Type B pancreatic cell (in vitro differentiated cells): ENCODE results near the gene ACAD9. TPM values are rescaled to one million over a fixed set of nuclear protein-coding genes. Genes with fewer than 3 reads are reported as not detected.

Source experiments
- DNase-seq: peaks from one replicate; pipeline ENCODE4 v3.0.0; 2021; ENCODE audit warnings: mixed read lengths; ENCODE audit not compliant: unreplicated experiment; ENCODE audit errors: extremely low spot score
- H3K27ac Mint-ChIP-seq: 2 replicates; pipeline ENCODE4 v1.8.0; 2021; ENCODE audit warnings: mild to moderate bottlenecking, mixed read lengths
- H3K27me3 Mint-ChIP-seq: 2 replicates; pipeline ENCODE4 v1.8.0; 2021; ENCODE audit warnings: mixed read lengths
- H3K36me3 Mint-ChIP-seq: 2 replicates; pipeline ENCODE4 v1.8.0; 2021; ENCODE audit warnings: mixed read lengths
- H3K4me1 Mint-ChIP-seq: one replicate; pipeline ENCODE4 v1.8.0; 2021; ENCODE audit warnings: mixed read lengths; ENCODE audit not compliant: unreplicated experiment
- H3K4me3 Mint-ChIP-seq: 2 replicates; pipeline ENCODE4 v1.8.0; 2021; ENCODE audit warnings: mild to moderate bottlenecking, mixed read lengths
- H3K9me3 Mint-ChIP-seq: 2 replicates; pipeline ENCODE4 v1.8.0; 2021; ENCODE audit warnings: mixed read lengths
- total RNA-seq: library from RNA; stranded (reverse); gene quantifications from 2 replicates; pipeline ENCODE4 v1.2.1, GENCODE V29; 2021; ENCODE audit warnings: low replicate concordance
- TF ChIP-seq, protein P1 (sequence below): fragments of 200-600 bp; sonication (generic); conservative IDR thresholded peaks from 2 replicates; pipeline ENCODE4 v1.5.0; 2021; ENCODE audit warnings: antibody characterized with exemption, mild to moderate bottlenecking

ACAD9 gene
- total RNA-seq, 1 donor from 2014 or later: 56.1 TPM

DNA sequence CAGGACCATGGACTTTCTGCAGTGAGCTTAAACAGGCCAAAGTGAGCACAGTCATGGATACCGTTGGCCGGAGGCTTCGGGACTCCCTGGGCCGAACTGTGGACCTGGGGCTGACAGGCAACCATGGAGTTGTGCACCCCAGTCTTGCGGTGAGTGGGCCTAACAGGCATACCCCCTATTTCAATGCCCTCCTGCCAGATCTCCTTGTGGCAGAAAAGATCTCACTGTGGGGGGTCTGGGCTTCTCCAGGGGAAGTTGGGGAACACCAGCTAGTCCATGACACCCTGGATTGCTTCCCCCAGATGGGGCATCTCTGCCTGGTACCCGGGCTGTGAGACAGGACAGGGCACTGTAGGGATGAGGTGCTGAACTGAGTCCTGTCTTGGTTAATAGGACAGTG lies 29.5 kb downstream of the ACAD9 start:
- H3K27ac Mint-ChIP-seq: no peak overlapping the region
- no peak overlapping the region for H3K4me3 Mint-ChIP-seq
- H3K27me3 Mint-ChIP-seq: no peaks in the 10 kb centered on the region
- no peak for DNase-seq
- peaks cover 13% of the 10 kb centered on the region for H3K36me3 Mint-ChIP-seq
- TF ChIP-seq, protein P1, sequence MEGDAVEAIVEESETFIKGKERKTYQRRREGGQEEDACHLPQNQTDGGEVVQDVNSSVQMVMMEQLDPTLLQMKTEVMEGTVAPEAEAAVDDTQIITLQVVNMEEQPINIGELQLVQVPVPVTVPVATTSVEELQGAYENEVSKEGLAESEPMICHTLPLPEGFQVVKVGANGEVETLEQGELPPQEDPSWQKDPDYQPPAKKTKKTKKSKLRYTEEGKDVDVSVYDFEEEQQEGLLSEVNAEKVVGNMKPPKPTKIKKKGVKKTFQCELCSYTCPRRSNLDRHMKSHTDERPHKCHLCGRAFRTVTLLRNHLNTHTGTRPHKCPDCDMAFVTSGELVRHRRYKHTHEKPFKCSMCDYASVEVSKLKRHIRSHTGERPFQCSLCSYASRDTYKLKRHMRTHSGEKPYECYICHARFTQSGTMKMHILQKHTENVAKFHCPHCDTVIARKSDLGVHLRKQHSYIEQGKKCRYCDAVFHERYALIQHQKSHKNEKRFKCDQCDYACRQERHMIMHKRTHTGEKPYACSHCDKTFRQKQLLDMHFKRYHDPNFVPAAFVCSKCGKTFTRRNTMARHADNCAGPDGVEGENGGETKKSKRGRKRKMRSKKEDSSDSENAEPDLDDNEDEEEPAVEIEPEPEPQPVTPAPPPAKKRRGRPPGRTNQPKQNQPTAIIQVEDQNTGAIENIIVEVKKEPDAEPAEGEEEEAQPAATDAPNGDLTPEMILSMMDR: no peak
- no peaks in the 10 kb centered on the region for H3K9me3 Mint-ChIP-seq
- H3K4me1 Mint-ChIP-seq: no peaks in the 10 kb centered on the region

DNA sequence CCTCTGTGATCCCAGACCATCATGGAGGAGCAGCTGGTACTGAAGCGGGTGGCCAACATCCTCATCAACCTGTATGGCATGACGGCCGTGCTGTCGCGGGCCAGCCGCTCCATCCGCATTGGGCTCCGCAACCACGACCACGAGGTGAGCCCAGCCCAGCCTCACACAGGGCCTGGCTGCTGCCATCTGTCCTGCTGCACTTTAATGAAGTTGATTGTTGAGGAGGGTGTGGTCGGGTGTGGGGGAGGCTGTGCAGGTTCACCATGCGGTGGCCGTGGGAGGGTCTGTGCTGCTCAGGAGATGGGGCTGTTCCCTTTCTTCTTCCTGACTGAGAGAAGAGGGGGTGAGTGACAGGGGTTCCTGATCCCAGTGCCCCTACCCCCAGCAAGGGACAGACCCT lies 30.6 kb downstream of the ACAD9 start:
- TF ChIP-seq, protein P1: no peak
- no peaks in the 10 kb centered on the region for H3K27me3 Mint-ChIP-seq
- no peaks in the 10 kb centered on the region for H3K4me1 Mint-ChIP-seq
- H3K4me3 Mint-ChIP-seq: no peak overlapping the region
- no peak overlapping the region for H3K27ac Mint-ChIP-seq
- no peak for DNase-seq
- no peaks in the 10 kb centered on the region for H3K9me3 Mint-ChIP-seq
- H3K36me3 Mint-ChIP-seq: peaks cover 11% of the 10 kb centered on the region

DNA sequence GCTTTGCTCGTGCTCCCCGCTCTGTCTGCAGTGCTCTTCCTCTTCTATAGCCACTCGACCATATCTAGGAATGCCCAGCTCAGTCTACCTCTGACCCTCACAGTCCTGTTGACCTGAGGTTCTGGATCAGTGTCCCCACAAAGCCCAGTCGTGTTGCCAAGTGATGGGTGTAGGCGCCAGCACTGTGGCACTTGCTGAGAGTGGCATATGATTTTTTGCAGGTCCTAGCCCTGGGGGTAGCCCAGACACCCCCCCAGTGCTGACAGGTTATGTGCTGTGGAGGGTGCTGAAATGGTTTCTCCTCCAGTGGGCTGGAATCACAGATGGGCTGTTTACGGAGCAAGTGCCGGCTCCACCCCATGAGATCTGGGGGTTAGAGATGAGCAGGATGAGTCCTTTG lies 32.5 kb downstream of the ACAD9 start:
- no peaks in the 10 kb centered on the region for H3K9me3 Mint-ChIP-seq
- H3K36me3 Mint-ChIP-seq: peaks cover 11% of the 10 kb centered on the region
- no peak overlapping the region for H3K27ac Mint-ChIP-seq
- H3K27me3 Mint-ChIP-seq: no peaks in the 10 kb centered on the region
- no peaks in the 10 kb centered on the region for H3K4me1 Mint-ChIP-seq
- no peak for DNase-seq
- H3K4me3 Mint-ChIP-seq: no peak overlapping the region
- TF ChIP-seq, protein P1: no peak

DNA sequence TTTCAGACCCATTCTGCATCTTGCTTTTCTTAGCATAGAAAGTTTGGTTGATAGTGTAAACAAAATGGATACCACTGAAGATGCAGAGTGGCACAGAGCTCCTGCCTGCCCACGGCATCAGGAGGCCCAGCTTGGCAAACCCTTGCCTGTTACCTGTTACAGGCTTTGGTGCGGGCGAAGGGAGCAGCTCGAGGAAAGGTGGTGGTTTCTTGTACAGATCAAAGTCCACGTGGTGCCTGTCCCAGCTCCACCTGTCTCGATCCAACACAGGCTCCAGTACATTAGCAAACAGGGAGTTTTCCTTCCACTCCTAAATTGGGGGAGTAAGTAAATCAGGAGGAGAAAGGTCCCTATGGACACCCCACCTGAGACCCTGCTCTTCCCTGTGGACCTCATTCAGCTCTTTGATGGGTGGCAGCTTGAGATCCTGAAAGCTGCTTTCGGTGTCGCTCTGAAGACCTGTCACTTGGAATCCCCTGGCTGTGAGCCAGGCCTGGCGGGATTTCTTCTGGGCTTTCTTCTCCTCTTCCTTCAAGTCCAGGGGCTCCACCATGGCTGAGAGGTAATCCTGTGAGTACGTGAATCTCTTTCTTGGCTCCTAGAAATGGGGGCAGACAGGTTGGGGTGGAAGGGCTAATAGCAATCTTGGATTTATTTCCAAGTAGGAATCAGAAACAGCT lies 35.7 kb downstream of the ACAD9 start:
- Mint-ChIP-seq H3K9me3 (no peaks in the 10 kb centered on the region), H3K4me1 (no peaks in the 10 kb centered on the region)
- TF ChIP-seq, protein P1: no peak

DNA sequence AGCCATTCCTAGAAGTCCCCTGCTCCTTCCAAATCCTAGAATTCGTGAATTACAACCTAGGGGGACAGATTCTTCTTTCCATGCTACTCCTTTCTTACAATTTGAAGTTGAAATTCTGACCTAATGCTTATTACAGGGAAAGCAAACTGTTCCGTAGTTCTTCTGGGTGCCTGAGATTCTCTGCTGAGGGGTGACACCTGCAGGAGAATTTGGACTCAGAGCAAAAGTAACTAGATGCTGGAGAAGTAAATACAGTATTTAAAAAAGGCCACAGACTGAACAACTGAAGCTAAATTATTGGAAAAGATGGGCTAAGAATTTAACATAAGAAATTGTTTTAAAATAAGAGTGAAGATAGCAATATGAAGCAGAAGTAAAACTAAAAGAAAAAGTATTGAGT lies 37.9 kb downstream of the ACAD9 start:
- no peak for DNase-seq
- no peak overlapping the region for H3K27ac Mint-ChIP-seq
- H3K4me3 Mint-ChIP-seq: no peak overlapping the region
- peaks cover 40% of the 10 kb centered on the region for H3K36me3 Mint-ChIP-seq
- TF ChIP-seq, protein P1: no peak
- H3K4me1 Mint-ChIP-seq: no peaks in the 10 kb centered on the region
- no peaks in the 10 kb centered on the region for H3K27me3 Mint-ChIP-seq
- peaks cover 11% of the 10 kb centered on the region for H3K9me3 Mint-ChIP-seq

More for the DNA sequence above, 35.7 kb downstream of the ACAD9 start:
- DNase-seq: no peak
- H3K27me3 Mint-ChIP-seq: no peaks in the 10 kb centered on the region
- no peak overlapping the region for H3K27ac Mint-ChIP-seq
- H3K4me3 Mint-ChIP-seq: no peak overlapping the region
- H3K36me3 Mint-ChIP-seq: peaks cover 34% of the 10 kb centered on the region
